GM10847 (cell line): ENCODE data around the gene CWH43.

Experiments used
- POLR2A ChIP-seq: IDR thresholded peaks from 2 replicates; pipeline ENCODE4 v1.6.1; 2011; ENCODE audit not compliant: insufficient read length; ENCODE audit errors: extremely low read depth

CWH43 gene

DNA sequence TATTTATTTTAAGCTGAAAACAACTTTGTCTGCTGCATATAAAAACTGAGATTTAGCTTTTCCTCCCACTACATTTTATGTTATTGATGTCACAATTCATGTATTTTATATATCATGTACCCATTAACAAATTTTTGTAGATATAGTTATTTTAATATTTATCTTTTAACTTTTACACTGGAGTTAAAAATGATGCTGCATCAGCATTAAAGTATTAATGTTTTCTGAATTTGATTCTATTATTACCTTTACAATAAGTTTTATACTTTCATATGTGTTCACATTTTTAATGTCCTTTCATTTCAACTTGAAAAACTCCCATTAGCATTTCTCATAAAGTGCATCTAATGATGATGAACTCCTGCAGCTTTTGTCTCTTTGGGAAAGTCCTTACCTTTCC is 72.2 kb downstream of the CWH43 start:
- no peak for TF ChIP-seq POLR2A

- no peak for TF ChIP-seq POLR2A
Measured at GRCh38 chr4:49063670-49064069, 77.6 kb downstream of the CWH43 start.
